Measurements from ENCODE around the gene RUFY4.

DNA sequence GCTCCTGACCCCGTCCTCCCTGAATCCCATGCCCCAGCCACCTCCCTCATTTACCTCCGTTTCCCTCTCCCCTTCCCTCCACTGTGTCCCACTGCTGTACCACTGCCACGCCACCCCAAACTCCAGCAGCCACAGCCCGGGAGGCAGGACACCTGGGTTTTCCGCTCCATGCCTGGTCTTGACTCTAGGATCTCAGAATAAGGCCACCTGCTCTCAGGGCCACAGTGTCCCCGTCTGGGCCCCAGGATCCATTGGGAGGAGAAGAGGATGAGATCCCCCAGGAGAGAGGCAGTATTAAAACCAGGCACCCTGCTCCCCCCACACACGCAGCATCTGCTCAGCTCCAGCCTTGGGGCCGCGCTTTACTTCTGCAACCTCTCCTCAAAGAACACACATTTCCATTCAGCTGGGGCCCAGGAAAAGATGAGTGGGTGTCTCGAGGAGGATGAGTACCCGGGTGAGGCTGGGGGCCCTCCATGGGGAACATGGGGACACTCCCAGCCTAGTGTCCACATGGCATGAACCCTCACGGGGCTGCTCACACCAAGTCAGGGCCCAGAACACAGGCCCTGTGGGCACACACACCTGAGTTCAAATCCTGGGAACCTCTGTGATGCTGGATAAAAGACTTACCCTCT lies 33.5 kb upstream of the RUFY4 start:
- no peak for TF ChIP-seq POLR2A (IDR thresholded peaks at IDR 0.05; ENCODE audit: low read length)
- TF ChIP-seq GATA1 (IDR thresholded peaks at IDR 0.05; ENCODE audit: low read depth, low read length): no peak

All from erythroblast (primary cell).